Activated naive CD8-positive, alpha-beta T cell (primary cell): ENCODE results near the gene FIBIN.
"Not testable (repeated sequence)": the region's sequence is repeated elsewhere in the genome, so short reads cannot be mapped to it uniquely, and the experiment has no call there.

Experiments
- H3K27ac Mint-ChIP-seq: one replicate; pipeline ENCODE4 v1.8.0; 2021; ENCODE audit warnings: mixed read lengths
- H3K27me3 Mint-ChIP-seq: one replicate; pipeline ENCODE4 v1.8.0; 2021; ENCODE audit warnings: mixed read lengths
- H3K36me3 Mint-ChIP-seq: one replicate; pipeline ENCODE4 v1.8.0; 2021; ENCODE audit warnings: mixed read lengths
- H3K4me1 Mint-ChIP-seq: one replicate; pipeline ENCODE4 v1.8.0; 2021; ENCODE audit warnings: low read depth, mixed read lengths
- H3K4me3 Mint-ChIP-seq: one replicate; pipeline ENCODE4 v1.8.0; 2021; ENCODE audit warnings: mild to moderate bottlenecking, mixed read lengths
- H3K9me3 Mint-ChIP-seq: one replicate; pipeline ENCODE4 v1.8.0; 2021; ENCODE audit warnings: low read depth, mixed read lengths

The FIBIN gene

GRCh38 chr11:26964339-26964738 is 29.6 kb upstream of the FIBIN start:
- no peak overlapping the region for H3K4me3 Mint-ChIP-seq
- H3K36me3 Mint-ChIP-seq = no peaks in the 10 kb centered on the region
- no peak overlapping the region for H3K27ac Mint-ChIP-seq
- no peaks in the 10 kb centered on the region for H3K4me1 Mint-ChIP-seq
- no peaks in the 10 kb centered on the region for H3K27me3 Mint-ChIP-seq
- H3K9me3 Mint-ChIP-seq = no peaks in the 10 kb centered on the region

GRCh38 chr11:26964847-26965485 is 28.9 kb upstream of the FIBIN start:
- not testable (repeated sequence) for H3K4me3 Mint-ChIP-seq, H3K36me3 Mint-ChIP-seq, H3K4me1 Mint-ChIP-seq, H3K9me3 Mint-ChIP-seq, H3K27me3 Mint-ChIP-seq, H3K27ac Mint-ChIP-seq

- Mint-ChIP-seq H3K27me3 (no peaks in the 10 kb centered on the region), H3K27ac (no peak overlapping the region), H3K4me1 (no peaks in the 10 kb centered on the region), H3K9me3 (no peaks in the 10 kb centered on the region), H3K36me3 (no peaks in the 10 kb centered on the region), H3K4me3 (no peak overlapping the region)
These were observed 22.0 kb upstream of the FIBIN start for GRCh38 chr11:26971961-26972360.

GRCh38 chr11:26974069-26974783 is 19.7 kb upstream of the FIBIN start:
- Mint-ChIP-seq H3K4me3 (no peak overlapping the region), H3K27me3 (no peaks in the 10 kb centered on the region), H3K4me1 (no peaks in the 10 kb centered on the region), H3K9me3 (peaks cover 4% of the 10 kb centered on the region), H3K27ac (no peak overlapping the region), H3K36me3 (no peaks in the 10 kb centered on the region)

GRCh38 chr11:26974996-26975395 is 18.9 kb upstream of the FIBIN start:
- H3K4me3 Mint-ChIP-seq = no peak overlapping the region
- H3K27ac Mint-ChIP-seq = no peak overlapping the region
- no peaks in the 10 kb centered on the region for H3K4me1 Mint-ChIP-seq
- no peaks in the 10 kb centered on the region for H3K36me3 Mint-ChIP-seq
- no peaks in the 10 kb centered on the region for H3K27me3 Mint-ChIP-seq
- H3K9me3 Mint-ChIP-seq = peaks cover 11% of the 10 kb centered on the region

GRCh38 chr11:26976389-26976788 is 17.5 kb upstream of the FIBIN start:
- Mint-ChIP-seq H3K27ac (no peak overlapping the region), H3K9me3 (peaks cover 12% of the 10 kb centered on the region), H3K27me3 (no peaks in the 10 kb centered on the region), H3K4me3 (no peak overlapping the region), H3K4me1 (no peaks in the 10 kb centered on the region), H3K36me3 (no peaks in the 10 kb centered on the region)

- H3K36me3 Mint-ChIP-seq, H3K27me3 Mint-ChIP-seq, H3K4me3 Mint-ChIP-seq, H3K4me1 Mint-ChIP-seq, H3K27ac Mint-ChIP-seq: not testable (repeated sequence)
- H3K9me3 Mint-ChIP-seq = peaks cover 20% of the 10 kb centered on the region
These were observed 16.7 kb upstream of the FIBIN start for GRCh38 chr11:26977209-26977608.

- Mint-ChIP-seq H3K4me1 (no peaks in the 10 kb centered on the region), H3K4me3 (no peak overlapping the region), H3K36me3 (no peaks in the 10 kb centered on the region), H3K27me3 (no peaks in the 10 kb centered on the region), H3K27ac (no peak overlapping the region), H3K9me3 (peaks cover 36% of the 10 kb centered on the region)
These were observed 10.3 kb upstream of the FIBIN start for GRCh38 chr11:26983645-26984044.

- Mint-ChIP-seq H3K9me3 (peaks cover 25% of the 10 kb centered on the region), H3K27me3 (no peaks in the 10 kb centered on the region), H3K4me1 (no peaks in the 10 kb centered on the region), H3K36me3 (no peaks in the 10 kb centered on the region), H3K27ac (no peak overlapping the region), H3K4me3 (no peak overlapping the region)
These were observed 8.4 kb upstream of the FIBIN start for GRCh38 chr11:26985470-26985869.

- Mint-ChIP-seq H3K4me3 (no peak overlapping the region), H3K4me1 (no peaks in the 10 kb centered on the region), H3K27me3 (no peaks in the 10 kb centered on the region), H3K36me3 (no peaks in the 10 kb centered on the region), H3K27ac (no peak overlapping the region), H3K9me3 (peaks cover 25% of the 10 kb centered on the region)
These were observed 8.0 kb upstream of the FIBIN start for GRCh38 chr11:26985943-26986342.

- peaks cover 16% of the 10 kb centered on the region for H3K9me3 Mint-ChIP-seq
- H3K36me3 Mint-ChIP-seq = no peaks in the 10 kb centered on the region
- H3K27me3 Mint-ChIP-seq = peaks cover under 1% of the 10 kb centered on the region
- no peak overlapping the region for H3K27ac Mint-ChIP-seq
- no peaks in the 10 kb centered on the region for H3K4me1 Mint-ChIP-seq
- no peak overlapping the region for H3K4me3 Mint-ChIP-seq
These were observed 6.6 kb upstream of the FIBIN start for GRCh38 chr11:26987272-26987671.

- H3K27me3 Mint-ChIP-seq = peaks cover 2% of the 10 kb centered on the region
- H3K36me3 Mint-ChIP-seq = no peaks in the 10 kb centered on the region
- no peak overlapping the region for H3K27ac Mint-ChIP-seq
- no peaks in the 10 kb centered on the region for H3K4me1 Mint-ChIP-seq
- peaks cover 13% of the 10 kb centered on the region for H3K9me3 Mint-ChIP-seq
- H3K4me3 Mint-ChIP-seq = no peak overlapping the region
These were observed 6.2 kb upstream of the FIBIN start for GRCh38 chr11:26987731-26988130.

- Mint-ChIP-seq H3K27ac (no peak overlapping the region), H3K4me3 (no peak overlapping the region), H3K36me3 (no peaks in the 10 kb centered on the region), H3K27me3 (peaks cover 5% of the 10 kb centered on the region), H3K4me1 (no peaks in the 10 kb centered on the region), H3K9me3 (no peaks in the 10 kb centered on the region)
These were observed 1.8 kb upstream of the FIBIN start for GRCh38 chr11:26992031-26992541.

GRCh38 chr11:26994631-26995095 is 751 bp downstream of the FIBIN start:
- Mint-ChIP-seq H3K27me3 (peaks cover 5% of the 10 kb centered on the region), H3K4me3 (no peak overlapping the region), H3K4me1 (no peaks in the 10 kb centered on the region), H3K36me3 (no peaks in the 10 kb centered on the region), H3K27ac (no peak overlapping the region), H3K9me3 (no peaks in the 10 kb centered on the region)

- no peaks in the 10 kb centered on the region for H3K36me3 Mint-ChIP-seq
- H3K4me3 Mint-ChIP-seq = no peak overlapping the region
- H3K9me3 Mint-ChIP-seq = no peaks in the 10 kb centered on the region
- no peaks in the 10 kb centered on the region for H3K4me1 Mint-ChIP-seq
- H3K27me3 Mint-ChIP-seq = peaks cover 5% of the 10 kb centered on the region
- no peak overlapping the region for H3K27ac Mint-ChIP-seq
These were observed 2.0 kb downstream of the FIBIN start for GRCh38 chr11:26995701-26996460.
